Kidney (tissue), 14 donors: ENCODE measurements around the gene AGR3. TPM values are rescaled to one million over a fixed set of nuclear protein-coding genes. Genes with fewer than 3 reads are reported as not detected.
A peak's percentile ranks its signal among the peaks of the same experiment; 100 is the strongest.

ENCODE experiments used
- DNase-seq, 5 donors: peaks; one replicate each; pipeline ENCODE4 v3.0.0-alpha.2; 2013 to 2020
- FAIRE-seq: peaks from 2 replicates; lab custom pipeline; 2012; peaks lifted over from hg19 to GRCh38; lab: Jason Lieb, UNC
- H3K27ac ChIP-seq, 2 donors: one replicate each; pipeline ENCODE4 v1.7.0; 2013; ENCODE audit warnings: low read depth in 2 of 2, low read length in 2 of 2, inconsistent platforms in 1 of 2
- H3K27me3 ChIP-seq: one replicate; pipeline ENCODE4 v1.7.1; 2013; ENCODE audit warnings: low read length, inconsistent platforms; ENCODE audit not compliant: control insufficient read depth, insufficient read depth
- H3K36me3 ChIP-seq, 3 donors: one replicate each; pipeline versions ENCODE4 v1.7.0 to v1.7.1; 2013; ENCODE audit warnings: low read length in 3 of 3, control low read depth in 1 of 3, inconsistent platforms in 1 of 3; ENCODE audit not compliant: insufficient read depth in 3 of 3, control insufficient read depth in 2 of 3
- H3K4me1 ChIP-seq, 3 donors: one replicate each; pipeline versions ENCODE4 v1.7.0 to v1.7.1; 2013; ENCODE audit warnings: low read length in 3 of 3, inconsistent platforms in 1 of 3, low read depth in 1 of 3; ENCODE audit not compliant: control insufficient read depth in 2 of 3, insufficient read depth in 2 of 3
- H3K4me3 ChIP-seq, 3 donors: one replicate each; pipeline versions ENCODE4 v1.7.0 to v1.8.1; 2013; ENCODE audit warnings: low read length in 3 of 3, control low read depth in 1 of 3, inconsistent platforms in 1 of 3
- H3K9ac ChIP-seq, 3 donors: one replicate each; pipeline versions ENCODE4 v1.7.0 to v1.7.1; 2013; ENCODE audit warnings: low read length in 3 of 3, control low read depth in 1 of 3, inconsistent platforms in 1 of 3
- H3K9me3 ChIP-seq, 3 donors: one replicate each; pipeline versions ENCODE4 v1.7.0 to v1.7.1; 2013; ENCODE audit warnings: low read length in 3 of 3, control low read depth in 1 of 3, inconsistent platforms in 1 of 3; ENCODE audit not compliant: control insufficient read depth in 2 of 3, insufficient read depth in 1 of 3
- intact Hi-C: fragments of 100-400 bp; cut with DNase I; formaldehyde crosslinking; loops from one replicate; pipeline ENCODE4 v1.11.1; 2022
- polyA plus RNA-seq: library from polyadenylated mRNA; stranded (reverse); fragments of 350-450 nt; fragmentation: Illumina TruSeq; extraction: RNeasy Lipid Tissue Mini Kit (QIAGEN cat#74804); gene quantifications from one replicate; pipeline ENCODE4 v1.2.3, GENCODE V29; 2014; ENCODE audit warnings: low read depth, low replicate concordance; ENCODE audit not compliant: insufficient read depth
- total RNA-seq: library from RNA; stranded (reverse); fragmentation: NEBNext Ultra II Directional; extraction: Animal tissue kit (Norgen Biotek cat#: 25700); gene quantifications from one replicate; pipeline ENCODE4 v1.2.1, GENCODE V29; 2021
- TF ChIP-seq, protein P1 (sequence below): IDR thresholded peaks from 3 replicates; pipeline ENCODE4 v1.5.1; 2012; ENCODE audit warnings: mild to moderate bottlenecking, moderate library complexity, borderline replicate concordance; ENCODE audit not compliant: insufficient read depth; ENCODE audit errors: extremely low read depth
- donor health status: control.
- donor health status: control.
- donor health status: control.
- donor health status: control.
- donor health status: control.
- donor health status: DM: yes; HTN: yes; CAD: no.
- donor health status: Normal renal cell carcinoma (clear cell type).

Gene AGR3
- total and polyA plus RNA-seq, 2 donors from 2014 or later, result 1.7 to 20.3 TPM

DNA sequence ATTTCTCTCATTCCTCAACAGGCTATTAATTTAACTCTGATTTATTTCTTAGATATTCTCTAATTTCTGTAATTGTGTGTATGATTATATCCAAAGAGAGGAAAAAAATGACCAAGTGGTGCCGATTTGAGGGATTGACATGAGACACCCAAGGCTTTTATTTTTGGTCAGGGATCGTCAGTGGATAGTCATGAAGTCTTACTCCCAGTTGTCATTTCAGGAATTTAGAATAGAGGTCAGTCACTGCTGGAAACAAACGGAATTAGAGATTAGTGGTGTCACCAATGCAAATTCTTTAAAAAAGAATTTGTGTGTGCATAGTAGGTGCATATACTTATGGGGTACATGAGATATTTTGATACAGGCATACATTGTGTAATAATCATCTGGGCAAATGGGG lies 26.8 kb upstream of the AGR3 start:
- Histone ChIP-seq H3K9ac (no peak overlapping the region), H3K9me3 (no peaks in the 10 kb centered on the region), H3K27me3 (no peaks in the 10 kb centered on the region), H3K4me1 (no peaks in the 10 kb centered on the region), H3K27ac (no peak overlapping the region), H3K4me3 (no peak overlapping the region), H3K36me3 (no peaks in the 10 kb centered on the region)
- intact Hi-C loops, result no loop called here
- no peak for FAIRE-seq
- no peak for DNase-seq
- TF ChIP-seq, protein P1, sequence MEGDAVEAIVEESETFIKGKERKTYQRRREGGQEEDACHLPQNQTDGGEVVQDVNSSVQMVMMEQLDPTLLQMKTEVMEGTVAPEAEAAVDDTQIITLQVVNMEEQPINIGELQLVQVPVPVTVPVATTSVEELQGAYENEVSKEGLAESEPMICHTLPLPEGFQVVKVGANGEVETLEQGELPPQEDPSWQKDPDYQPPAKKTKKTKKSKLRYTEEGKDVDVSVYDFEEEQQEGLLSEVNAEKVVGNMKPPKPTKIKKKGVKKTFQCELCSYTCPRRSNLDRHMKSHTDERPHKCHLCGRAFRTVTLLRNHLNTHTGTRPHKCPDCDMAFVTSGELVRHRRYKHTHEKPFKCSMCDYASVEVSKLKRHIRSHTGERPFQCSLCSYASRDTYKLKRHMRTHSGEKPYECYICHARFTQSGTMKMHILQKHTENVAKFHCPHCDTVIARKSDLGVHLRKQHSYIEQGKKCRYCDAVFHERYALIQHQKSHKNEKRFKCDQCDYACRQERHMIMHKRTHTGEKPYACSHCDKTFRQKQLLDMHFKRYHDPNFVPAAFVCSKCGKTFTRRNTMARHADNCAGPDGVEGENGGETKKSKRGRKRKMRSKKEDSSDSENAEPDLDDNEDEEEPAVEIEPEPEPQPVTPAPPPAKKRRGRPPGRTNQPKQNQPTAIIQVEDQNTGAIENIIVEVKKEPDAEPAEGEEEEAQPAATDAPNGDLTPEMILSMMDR, result no peak

DNA sequence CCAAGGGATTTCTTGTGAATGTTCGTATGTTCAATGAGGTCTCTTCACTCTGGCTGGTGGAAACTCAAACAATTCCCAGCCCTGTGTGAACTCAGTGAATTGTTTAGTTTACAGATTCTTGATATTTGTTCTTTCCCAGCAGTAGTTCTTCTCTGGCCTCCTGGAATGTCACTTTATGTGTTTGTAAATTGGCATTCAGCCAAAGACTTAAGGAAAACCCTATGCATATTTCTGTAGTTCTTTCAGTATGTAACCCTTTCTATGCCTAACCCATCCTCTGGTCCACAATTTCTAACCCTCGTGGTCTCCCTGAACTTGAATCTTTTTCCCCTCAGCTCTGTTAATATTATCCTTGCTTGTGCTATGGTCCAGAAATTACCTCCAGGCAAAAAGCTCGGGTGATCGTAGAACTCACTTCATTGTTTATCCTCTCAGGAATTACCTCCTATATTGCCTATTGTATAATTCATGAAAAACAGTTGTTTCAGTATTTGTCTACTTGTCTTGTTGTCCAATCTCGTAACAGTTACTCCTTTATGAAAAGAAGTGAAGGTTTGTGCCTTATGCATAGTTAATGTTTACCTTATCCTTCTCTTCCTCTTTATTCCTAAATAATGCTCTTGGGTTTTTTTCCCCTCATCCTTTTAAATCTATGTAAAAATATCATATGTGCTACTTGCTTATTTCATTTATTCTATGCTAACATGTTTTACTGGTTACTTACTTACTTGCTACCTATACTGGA lies 23.7 kb upstream of the AGR3 start:
- FAIRE-seq, result no peak
- TF ChIP-seq, protein P1, result no peak
- intact Hi-C loops, result no loop called here
- no peak overlapping the region for H3K4me3 ChIP-seq
- no peak overlapping the region for H3K9ac ChIP-seq
- no peaks in the 10 kb centered on the region for H3K27me3 ChIP-seq
- H3K36me3 ChIP-seq, result no peaks in the 10 kb centered on the region
- no peaks in the 10 kb centered on the region for H3K9me3 ChIP-seq
- DNase-seq, result peak in 2 of 5 donors; percentile 70 to 76
- no peak overlapping the region for H3K27ac ChIP-seq
- H3K4me1 ChIP-seq, result no peaks in the 10 kb centered on the region

DNA sequence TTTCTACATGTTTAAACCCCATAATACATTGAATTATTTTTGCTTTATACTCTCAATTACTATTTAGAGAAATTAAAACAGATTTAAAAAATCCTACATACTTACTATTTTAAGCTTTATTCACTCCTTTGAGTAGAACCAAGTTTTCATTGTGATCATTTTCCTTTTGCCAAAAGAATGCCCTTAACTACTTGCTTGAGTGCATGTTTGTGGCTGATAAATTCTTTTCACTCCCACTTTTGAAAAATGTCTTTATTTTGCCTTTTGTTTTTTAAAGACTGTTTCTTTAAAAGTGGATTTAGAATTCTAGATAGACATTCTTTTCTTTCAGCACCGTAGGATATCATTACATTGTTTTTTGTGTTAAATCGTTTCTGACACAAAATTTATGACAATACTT lies 22.3 kb upstream of the AGR3 start:
- Histone ChIP-seq H3K4me1 (no peaks in the 10 kb centered on the region), H3K27me3 (no peaks in the 10 kb centered on the region), H3K27ac (no peak overlapping the region), H3K4me3 (no peak overlapping the region), H3K9me3 (no peaks in the 10 kb centered on the region), H3K9ac (no peak overlapping the region), H3K36me3 (no peaks in the 10 kb centered on the region)
- DNase-seq (no peak), FAIRE-seq (no peak)
- intact Hi-C loops, result no loop called here
- TF ChIP-seq, protein P1, result no peak
